ENCODE data around the gene SPPL2C.

Gene SPPL2C

DNA sequence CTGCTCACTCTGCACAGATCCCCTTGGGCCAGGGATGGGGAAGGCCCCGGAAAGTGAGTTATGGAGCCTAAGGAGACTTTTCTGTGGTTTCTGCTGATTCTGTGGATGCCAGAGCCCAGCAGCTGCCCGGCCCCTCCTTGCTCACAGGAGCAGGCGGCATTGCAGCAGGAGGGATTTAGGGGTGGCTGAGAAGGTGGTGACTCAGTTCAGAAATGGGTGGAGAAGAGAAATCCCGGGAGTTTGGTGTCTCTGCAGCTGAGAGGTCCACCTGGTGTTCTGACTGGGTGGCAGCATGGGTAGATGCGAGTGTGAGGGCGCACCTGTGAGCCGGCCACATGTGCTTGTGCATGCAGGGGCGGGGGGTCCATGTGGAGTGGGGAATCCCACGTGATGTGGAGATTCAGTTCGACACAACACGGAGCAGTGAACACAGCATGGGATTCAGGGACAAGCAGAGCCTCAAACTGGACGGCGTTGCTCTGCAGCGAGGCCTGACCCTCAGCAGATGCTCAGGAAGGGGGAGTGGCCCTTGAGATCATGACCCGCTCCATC is 16.0 kb upstream of the SPPL2C start:
- no peak for DNase-seq

DNA sequence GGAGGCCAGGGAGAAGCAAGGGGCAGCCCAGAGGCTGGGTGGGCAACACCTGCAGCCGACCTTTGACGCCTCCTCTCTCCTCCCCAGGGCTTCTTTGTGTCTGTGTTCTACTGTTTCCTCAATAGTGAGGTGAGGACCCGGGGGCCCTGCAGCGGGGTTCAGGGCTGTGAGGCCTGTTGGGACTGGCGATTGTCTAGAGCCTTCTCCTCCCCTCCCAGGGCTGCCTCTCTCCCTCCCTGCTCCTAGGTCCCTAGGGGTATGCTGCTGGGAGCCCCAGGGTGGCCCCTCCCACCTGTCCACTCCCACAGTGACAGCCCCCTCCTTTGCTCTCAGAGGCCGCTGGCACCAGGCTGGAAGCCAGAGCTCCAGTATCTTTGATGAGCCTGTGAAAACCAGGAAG is 10.8 kb upstream of the SPPL2C start:
- no peak for DNase-seq

DNA sequence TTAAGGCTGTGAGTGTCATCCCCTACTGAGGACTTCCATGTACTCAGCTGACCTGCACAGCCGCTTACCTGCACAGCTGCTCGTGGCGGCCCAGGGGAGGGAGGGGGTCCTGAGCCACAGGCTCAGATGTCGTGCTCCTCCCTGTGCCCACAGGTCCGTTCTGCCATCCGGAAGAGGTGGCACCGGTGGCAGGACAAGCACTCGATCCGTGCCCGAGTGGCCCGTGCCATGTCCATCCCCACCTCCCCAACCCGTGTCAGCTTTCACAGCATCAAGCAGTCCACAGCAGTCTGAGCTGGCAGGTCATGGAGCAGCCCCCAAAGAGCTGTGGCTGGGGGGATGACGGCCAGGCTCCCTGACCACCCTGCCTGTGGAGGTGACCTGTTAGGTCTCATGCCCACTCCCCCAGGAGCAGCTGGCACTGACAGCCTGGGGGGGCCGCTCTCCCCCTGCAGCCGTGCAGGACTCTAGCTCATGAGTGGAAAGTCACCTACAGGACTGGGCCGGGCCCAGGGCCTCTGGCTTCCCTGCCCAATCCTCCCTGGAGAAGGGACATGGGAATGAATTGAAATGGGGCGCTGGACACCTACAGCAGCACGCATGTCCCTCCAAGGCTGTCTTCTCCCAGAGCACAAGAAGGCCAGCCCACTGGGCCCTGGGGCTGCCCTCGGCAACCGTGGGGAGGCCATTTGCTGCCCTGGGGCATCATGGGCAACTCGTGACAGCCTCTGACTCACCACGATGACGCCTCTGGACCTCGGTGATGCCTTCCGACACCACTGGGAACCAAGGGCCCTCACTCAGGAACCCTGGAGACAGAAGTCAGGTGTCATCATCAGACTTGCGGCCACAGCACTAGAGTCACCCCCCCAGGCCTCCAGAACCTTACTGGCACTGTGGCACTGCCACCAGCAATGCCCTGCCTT is 9.9 kb upstream of the SPPL2C start:
- no peak for DNase-seq

DNA sequence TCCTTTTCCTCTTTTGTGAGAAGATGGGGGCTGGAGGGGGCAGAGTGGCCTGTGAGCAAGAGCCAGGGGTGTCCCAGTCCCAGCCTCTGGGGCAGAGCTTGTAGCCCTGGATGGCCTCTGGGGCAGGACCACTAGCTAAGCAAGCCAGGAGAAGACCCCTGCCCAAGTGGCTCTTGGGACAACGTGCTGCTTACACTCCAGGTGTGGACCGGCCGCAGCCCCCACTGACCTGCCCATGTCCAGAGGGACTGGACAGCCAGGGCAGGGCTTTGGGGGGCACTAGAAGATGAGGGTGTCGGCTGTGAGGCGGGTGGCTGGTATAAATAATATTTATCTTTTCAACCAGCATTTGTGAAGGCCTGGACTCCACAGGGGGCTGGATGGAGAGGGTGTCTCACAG is 9.2 kb upstream of the SPPL2C start:
- DNase-seq: no peak

DNA sequence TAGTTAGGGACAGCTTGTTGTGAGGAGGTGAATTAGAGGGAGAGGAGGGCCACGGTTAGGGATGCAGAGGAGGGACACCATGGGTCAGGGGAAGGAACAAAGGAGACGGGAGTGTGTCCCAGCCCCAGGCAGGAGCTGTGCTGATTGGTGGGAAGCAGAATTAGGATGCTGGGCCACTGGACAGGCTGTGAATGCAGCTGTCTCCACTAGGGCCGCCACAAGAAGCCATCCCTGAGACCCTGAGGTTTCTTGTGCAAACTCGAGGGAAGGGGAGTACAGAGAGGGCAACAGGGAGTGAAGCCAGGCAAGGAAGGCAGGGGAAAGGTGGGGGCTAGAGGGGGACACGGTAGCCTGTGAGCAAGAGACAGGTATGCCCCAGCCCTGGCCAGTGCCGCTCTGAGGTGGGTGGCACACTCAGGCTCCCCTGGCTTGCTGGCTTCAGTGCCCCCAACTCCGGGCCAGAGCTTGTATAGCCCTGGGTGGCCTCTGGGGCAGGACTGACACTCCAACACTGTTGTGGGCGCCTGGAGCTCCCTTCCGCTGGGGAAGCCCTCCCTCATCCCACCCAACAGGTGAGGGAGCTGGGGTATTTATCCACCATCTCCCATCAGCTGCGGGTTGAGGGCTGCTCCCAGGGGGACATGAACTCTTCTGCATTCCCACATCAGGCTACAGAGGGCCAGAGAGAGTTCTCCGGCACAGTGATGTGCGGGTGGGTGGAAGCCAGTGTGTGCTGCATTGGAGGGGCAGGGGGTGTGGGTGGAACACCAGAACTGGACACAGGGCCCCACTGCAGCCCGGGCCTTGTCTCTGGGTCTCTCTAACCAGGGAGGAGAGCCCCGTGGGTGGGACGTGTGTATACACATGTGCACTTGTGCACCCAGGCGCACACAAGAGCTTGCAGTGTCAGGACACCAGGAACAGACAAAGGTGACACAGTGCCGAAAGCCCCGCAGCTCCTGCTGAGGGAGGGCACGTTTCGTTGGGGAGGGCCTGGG is 8.3 kb upstream of the SPPL2C start:
- DNase-seq: no peak

DNA sequence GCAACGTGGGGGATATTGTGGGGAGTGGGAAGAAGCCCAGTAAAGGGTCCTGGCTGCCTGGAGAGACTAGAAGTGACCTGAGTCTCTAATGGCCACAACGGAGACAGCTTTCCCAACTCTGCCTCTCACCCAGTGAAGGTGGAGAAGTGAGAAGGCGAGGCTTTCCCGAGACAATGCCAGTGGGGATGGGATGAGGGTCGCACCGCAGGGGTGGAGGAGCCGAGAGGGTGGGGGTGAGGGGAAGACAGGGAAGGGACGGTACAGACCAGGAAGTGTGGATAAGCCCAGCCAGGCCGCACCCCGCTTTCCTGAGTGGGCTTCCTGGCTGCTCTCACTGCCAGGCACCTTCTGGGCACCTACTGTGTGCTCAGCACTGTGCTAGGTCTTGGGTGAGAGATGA is 7.5 kb upstream of the SPPL2C start:
- DNase-seq: no peak

DNA sequence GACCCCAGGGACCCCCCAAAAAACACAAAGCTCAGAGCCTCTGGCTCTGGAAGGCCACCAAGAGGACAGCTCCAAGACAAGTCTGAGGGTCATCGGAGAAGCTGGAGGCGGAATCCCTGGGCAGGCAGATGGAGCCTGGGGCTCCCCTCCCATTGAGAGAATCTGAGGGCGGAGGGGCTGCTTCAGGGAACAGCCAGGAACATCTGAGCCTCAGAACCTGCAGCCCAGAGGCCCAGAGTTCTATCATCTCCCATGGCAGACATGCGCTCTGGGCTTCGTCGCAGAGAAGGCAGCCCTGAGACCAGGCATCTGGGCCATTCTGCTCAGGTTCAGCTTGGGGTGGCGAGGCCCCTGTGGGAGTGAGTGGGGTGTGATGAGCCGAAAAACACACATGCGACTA is 7.1 kb upstream of the SPPL2C start:
- DNase-seq: no peak

DNA sequence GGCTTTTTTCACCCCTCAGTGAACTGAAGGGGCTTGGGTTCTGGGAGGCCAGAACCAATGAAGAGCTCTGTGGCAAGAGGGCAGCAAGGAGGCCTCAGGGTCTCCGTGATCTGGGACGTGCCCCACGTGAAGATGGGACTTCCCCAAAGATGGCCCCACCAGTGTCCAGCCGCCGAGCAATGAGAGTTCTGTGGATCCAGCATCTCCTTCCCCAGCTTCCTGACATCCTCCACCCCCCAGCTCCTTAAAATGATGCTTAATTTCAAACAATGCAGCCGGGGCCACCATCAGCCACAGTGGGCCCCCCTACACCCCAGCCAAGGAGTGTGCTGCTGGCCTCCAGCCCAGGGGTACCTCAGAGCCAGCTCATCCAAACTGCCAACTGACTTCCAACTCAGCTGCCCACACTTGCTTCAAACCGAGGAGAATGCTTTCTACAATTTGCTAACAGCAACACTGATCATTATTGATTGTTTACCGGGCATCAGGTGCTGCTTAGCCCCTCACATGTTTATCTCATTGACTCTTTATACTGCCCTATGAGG is 5.9 kb upstream of the SPPL2C start:
- DNase-seq: no peak

DNA sequence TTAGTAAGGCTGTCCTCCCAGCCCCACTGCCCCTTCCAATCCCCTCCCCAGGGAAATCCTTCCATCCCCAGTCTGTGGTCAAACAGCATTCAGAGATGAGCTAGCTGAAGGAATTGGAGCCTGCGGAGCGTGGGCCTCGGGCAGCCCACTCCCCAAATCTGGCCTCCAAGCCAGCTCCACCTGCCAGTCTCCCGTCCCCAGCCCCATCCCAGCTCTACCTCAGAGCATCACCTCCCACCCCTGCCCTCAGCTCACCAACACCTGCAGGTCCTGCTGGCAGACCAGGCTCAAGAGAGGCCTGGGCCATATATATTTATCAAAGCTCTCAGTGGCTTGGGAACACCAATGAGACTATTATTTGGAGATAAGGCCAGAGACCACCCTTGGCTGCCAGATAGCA is 5.2 kb upstream of the SPPL2C start:
- DNase-seq: no peak

DNA sequence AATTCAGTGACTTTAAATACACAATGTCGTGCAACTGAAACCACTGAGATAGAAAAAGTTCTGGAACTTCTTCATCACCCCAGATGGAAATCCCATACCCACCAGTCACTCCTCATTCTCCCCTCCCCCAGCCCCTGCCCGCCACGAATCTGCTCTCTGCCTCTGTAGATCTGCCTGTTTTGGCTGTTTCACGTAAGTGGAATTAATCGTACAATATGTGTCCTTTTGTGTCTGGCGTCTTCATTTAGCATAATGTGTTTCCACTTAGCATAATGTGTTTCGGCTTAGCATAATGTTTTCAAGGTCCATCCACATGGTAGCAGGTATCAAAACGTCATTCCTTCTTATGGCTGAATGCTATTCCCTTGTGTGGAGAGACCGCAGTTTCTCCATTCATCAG is 3.5 kb upstream of the SPPL2C start:
- no peak for DNase-seq

DNA sequence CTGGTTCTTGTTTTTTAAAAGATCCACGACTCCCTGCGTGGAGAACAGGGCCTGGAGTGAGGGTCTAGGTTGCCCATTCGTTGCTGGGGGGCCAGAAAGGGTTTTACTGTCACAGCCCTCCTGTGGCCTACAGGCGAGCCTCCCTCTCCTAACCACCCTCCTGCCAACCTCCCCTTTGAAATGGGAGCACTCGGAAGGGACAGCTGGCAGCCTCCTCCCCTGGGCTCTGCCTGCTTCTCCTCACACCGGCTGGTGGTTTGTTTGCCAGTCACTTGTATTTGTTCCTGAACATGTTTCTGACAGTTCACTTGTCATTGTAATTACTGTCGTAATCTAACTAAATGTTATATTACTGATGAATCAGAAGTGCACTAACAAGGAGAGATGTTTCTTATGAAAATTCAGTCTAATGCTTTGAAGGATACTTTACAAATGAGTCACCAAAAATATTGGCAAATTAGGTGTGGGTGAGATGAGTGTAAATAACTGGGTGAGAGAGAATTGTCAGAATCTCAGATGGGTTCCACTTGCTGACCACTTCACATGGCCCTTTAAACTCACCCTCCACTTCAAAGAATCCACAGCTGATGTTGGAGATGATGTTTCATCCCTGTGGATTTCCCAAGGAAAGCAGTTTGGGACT is 2.7 kb upstream of the SPPL2C start:
- no peak for DNase-seq

DNA sequence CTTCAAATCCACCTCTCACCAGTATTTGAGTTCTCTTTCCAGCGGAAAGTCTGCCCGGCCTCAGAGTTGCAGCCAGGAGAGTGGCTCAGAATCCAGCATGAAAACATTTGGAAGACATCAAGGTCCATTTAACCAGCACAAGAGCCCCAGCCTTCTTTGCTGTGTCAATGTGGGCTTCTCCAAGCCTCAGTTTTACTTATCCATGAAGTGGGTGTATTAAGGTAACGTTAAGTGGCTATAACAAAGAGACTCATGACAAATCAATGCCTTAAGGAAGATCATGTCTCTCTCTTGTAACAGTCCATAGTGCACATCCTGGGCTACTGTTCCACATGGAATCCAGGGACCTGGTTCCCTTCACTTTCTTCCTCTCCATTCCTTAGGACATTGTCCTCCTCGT is 959 bp upstream of the SPPL2C start:
- no peak for DNase-seq

DNA sequence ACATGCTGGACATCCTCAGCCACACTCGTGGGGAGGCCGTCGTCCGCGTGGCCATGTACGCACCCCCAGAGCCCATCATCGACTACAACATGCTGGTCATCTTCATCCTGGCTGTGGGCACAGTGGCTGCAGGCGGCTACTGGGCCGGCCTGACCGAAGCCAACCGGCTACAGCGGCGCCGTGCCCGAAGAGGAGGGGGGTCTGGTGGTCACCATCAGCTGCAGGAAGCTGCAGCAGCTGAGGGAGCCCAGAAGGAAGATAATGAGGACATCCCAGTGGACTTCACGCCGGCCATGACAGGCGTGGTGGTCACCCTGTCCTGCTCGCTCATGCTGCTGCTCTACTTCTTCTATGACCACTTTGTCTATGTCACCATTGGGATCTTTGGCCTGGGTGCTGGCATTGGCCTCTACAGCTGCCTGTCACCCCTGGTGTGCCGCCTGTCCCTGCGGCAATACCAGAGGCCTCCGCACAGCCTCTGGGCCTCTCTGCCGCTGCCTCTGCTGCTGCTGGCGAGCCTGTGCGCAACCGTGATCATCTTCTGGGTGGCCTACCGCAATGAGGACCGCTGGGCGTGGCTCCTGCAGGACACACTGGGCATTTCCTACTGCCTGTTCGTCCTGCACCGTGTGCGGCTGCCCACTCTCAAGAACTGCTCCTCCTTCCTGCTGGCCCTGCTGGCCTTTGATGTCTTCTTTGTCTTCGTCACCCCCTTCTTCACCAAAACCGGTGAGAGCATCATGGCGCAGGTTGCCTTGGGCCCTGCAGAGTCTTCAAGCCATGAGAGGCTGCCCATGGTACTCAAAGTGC is 900 bp downstream of the SPPL2C start:
- no peak for DNase-seq

DNA sequence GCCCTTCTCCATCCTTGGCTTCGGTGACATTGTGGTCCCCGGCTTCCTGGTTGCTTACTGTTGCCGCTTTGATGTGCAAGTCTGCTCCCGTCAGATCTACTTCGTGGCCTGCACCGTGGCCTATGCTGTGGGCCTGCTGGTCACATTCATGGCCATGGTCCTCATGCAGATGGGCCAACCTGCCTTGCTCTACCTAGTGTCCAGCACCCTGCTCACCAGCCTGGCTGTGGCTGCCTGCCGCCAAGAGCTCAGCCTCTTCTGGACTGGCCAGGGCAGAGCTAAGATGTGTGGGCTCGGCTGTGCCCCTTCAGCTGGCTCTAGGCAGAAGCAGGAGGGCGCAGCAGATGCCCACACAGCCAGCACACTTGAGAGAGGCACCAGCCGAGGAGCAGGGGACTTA is 1.5 kb downstream of the SPPL2C start:
- no peak for DNase-seq

DNA sequence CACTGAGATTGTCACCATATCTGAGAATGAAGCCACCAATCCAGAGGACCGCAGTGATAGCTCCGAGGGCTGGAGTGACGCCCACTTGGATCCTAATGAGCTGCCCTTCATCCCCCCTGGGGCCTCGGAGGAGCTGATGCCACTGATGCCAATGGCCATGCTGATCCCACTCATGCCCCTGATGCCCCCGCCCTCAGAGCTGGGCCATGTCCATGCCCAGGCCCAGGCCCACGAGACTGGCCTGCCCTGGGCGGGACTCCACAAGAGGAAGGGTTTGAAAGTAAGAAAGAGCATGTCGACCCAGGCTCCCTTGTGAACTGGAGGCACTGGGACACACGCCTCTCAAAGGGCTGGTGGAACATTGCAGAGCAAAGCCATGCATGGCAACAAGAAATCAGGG is 2.0 kb downstream of the SPPL2C start:
- no peak for DNase-seq

DNA sequence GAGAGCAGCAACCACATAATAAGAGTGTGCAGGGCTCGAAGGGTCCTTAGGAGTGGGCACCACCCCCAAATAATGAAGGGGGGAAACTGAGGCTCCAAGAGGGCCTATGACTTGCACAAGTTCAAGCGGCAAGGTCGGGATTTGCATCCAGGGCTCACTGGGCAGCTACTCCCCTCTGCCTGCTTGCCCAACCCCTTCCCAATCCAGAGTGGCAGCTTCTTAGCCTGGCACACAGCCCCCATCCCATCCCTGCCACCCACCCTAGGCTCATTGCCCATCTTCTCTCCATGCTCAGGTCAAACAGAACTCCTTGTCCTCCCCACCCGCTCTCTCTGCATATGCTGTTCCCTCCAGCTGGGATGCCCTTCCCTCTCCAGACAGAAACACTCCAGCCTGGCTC is 2.4 kb downstream of the SPPL2C start:
- DNase-seq: no peak

DNA sequence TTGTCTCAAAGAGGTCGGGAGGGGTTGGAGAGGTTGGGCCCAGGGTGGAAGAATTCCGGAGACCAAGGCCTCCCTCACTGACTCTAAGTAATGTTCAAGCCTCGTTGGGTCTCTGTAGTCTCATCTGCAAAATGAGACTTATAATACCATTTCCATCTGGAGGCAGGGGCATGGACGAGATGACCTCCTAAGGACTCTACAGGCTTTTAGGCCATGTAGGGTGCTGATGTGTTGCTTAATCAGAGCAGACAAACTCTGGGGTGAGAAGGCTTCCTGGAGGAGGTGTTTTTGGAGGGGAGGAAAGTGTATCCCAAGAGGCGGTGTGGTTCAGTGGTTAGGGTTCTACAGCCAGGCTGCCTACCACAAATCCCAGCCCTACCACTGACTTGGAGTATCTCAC is 3.1 kb downstream of the SPPL2C start:
- no peak for DNase-seq

DNA sequence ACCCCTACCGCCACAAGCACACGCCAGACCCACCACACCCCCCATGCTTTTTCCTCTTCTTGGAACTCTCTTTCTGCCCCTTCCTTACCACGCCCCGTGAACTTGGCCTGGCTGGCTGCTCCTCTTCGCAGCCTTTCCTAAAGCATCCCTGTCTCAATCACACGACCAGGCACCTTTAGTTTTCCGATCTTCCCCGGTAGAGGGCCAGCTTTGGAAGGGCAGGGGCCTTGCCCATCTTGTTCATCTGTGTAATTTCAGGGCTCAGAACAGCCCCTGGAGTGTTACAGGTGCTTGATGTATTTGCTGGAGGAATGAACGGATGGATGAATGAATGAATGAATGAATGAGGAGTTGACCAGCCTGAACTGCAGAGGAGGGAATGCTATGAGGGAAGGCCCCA is 3.7 kb downstream of the SPPL2C start:
- no peak for DNase-seq

DNA sequence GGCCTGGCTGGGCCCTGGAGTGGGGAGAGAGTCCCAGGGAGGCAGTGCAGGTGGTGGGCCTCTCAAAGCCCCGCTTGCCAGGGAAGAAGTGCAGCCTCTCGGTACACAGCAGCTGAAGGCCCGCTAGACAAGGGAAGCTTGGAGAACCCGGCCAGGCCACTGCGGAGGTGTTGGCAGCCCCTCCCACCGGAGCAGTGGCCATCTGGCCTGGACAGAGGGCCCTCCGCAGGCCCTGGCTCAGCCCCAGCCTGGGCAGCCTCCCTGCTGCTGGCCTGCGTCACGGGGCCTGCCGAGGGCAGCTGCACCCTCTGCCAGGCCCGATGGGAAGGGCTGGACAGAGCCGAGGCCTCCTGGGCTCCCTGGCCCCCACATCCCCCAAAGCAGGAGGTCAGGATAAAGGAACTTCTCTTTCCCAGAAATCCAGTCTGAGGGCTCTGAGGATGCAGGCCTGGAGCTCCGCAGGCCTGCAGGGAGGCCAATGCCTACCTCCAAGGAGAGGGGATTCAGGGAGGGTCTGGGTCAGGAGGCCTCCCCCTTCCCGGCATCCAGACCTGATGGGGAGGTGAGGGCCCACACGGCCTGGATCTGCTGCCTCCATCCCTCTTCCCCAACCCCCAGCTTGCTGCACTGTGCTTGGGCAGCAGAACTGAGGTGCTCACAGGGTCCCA is 4.3 kb downstream of the SPPL2C start:
- no peak for DNase-seq

DNA sequence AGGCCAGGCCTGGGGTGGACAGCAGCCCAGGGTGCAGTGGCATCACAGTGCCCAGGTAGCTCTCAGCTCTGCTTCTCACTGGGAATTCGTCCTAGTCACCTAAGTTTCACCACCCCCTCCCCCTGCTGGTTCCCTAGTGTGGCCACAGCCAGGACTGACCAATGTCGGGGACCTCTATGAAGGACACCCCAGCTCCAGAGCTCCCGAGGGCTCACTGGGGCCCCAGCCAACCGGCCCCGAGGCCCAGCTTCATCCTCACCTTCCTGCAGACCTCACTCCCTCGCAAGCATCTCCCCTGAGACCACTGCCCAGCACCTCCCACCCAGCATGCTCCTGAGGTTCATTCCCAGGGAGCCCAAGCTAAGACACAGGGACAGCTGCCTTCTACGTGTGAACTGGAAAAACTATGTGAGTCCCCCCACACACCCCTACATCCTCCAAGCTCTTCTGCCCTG is 4.9 kb downstream of the SPPL2C start:
- no peak for DNase-seq

DNA sequence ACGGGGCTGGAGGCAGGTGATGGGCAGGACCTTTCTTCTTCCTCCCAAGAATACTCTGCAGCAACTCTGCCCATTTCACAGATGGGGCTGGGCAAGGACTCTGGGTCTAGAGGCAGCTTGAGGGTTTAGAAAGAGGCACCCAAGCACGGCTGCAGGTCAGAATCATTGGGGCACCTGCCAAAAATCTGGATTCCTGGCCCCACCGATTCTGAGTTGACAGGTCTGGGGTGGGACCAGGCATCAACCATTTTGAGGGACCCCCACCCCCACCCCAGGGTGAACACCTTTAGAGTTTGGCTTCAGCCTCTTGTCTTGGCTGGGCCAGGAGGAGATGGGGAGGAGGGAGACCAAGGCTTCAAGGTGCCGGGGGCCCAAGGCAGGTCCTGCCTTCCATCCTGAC is 5.3 kb downstream of the SPPL2C start:
- no peak for DNase-seq
